Astrocyte (in vitro differentiated cells and primary cell): ENCODE data around the gene ABHD4. TPM values are rescaled to one million over a fixed set of nuclear protein-coding genes. Genes with fewer than 3 reads are reported as not detected.

Source experiments
- DNase-seq: peaks from one replicate; pipeline ENCODE4 v3.0.0-alpha.2; 2010; ENCODE audit warnings: low read depth
- FAIRE-seq: peaks from 2 replicates; lab custom pipeline; 2011; peaks lifted over from hg19 to GRCh38; lab: Jason Lieb, UNC
- H2AFZ ChIP-seq: 2 replicates; pipeline ENCODE4 v1.6.0; 2012; ENCODE audit warnings: low read depth, low read length, inconsistent platforms
- H3K27ac ChIP-seq: 2 replicates; pipeline ENCODE4 v1.5.1; 2011; ENCODE audit warnings: low read depth, low read length, inconsistent platforms
- H3K27me3 ChIP-seq: 2 replicates; pipeline ENCODE4 v1.6.0; 2011; ENCODE audit warnings: low read length, inconsistent platforms; ENCODE audit not compliant: insufficient read depth
- H3K36me3 ChIP-seq: 2 replicates; pipeline ENCODE4 v1.5.1; 2011; ENCODE audit warnings: low read length, inconsistent platforms; ENCODE audit not compliant: insufficient read depth
- H3K4me1 ChIP-seq: 2 replicates; pipeline ENCODE4 v1.5.1; 2011; ENCODE audit warnings: low read length, inconsistent platforms; ENCODE audit not compliant: insufficient read depth
- H3K4me2 ChIP-seq: 2 replicates; pipeline ENCODE4 v1.6.0; 2012; ENCODE audit warnings: low read length, inconsistent platforms
- H3K4me3 ChIP-seq: 2 replicates; pipeline ENCODE4 v1.5.1; 2011; ENCODE audit warnings: low read depth, mild to moderate bottlenecking, low read length, inconsistent platforms; ENCODE audit not compliant: insufficient read depth
- H3K79me2 ChIP-seq: 2 replicates; pipeline ENCODE4 v1.6.0; 2012; ENCODE audit warnings: mild to moderate bottlenecking, low read length, inconsistent platforms; ENCODE audit not compliant: insufficient read depth
- H3K9ac ChIP-seq: 2 replicates; pipeline ENCODE4 v1.6.0; 2012; ENCODE audit warnings: mild to moderate bottlenecking, low read length, inconsistent platforms
- H3K9me3 ChIP-seq: 2 replicates; pipeline ENCODE4 v1.5.1; 2012; ENCODE audit warnings: low read depth, mild to moderate bottlenecking, low read length, inconsistent platforms; ENCODE audit not compliant: insufficient read depth
- H4K20me1 ChIP-seq: 2 replicates; pipeline ENCODE4 v1.6.0; 2012; ENCODE audit warnings: low read length, inconsistent platforms; ENCODE audit not compliant: insufficient read depth
- H3K27ac Mint-ChIP-seq: one replicate; pipeline ENCODE4 v1.8.0; 2021; ENCODE audit warnings: mild to moderate bottlenecking, mixed read lengths; ENCODE audit not compliant: unreplicated experiment
- H3K27me3 Mint-ChIP-seq: one replicate; pipeline ENCODE4 v1.8.0; 2021; ENCODE audit warnings: low read depth, mixed read lengths; ENCODE audit not compliant: unreplicated experiment
- H3K36me3 Mint-ChIP-seq: one replicate; pipeline ENCODE4 v1.8.0; 2021; ENCODE audit warnings: low read depth, mixed read lengths; ENCODE audit not compliant: unreplicated experiment
- H3K4me1 Mint-ChIP-seq: one replicate; pipeline ENCODE4 v1.8.0; 2021; ENCODE audit warnings: low read depth, mixed read lengths; ENCODE audit not compliant: unreplicated experiment
- H3K4me3 Mint-ChIP-seq: one replicate; pipeline ENCODE4 v1.8.0; 2021; ENCODE audit warnings: mild to moderate bottlenecking, moderate library complexity, mixed read lengths; ENCODE audit not compliant: unreplicated experiment
- H3K9me3 Mint-ChIP-seq: one replicate; pipeline ENCODE4 v1.8.0; 2021; ENCODE audit warnings: mild to moderate bottlenecking, mixed read lengths; ENCODE audit not compliant: unreplicated experiment
- CTCF ChIP-seq: IDR thresholded peaks from 2 replicates; pipeline ENCODE4 v1.5.1; 2011; ENCODE audit warnings: low read depth, mild to moderate bottlenecking, inconsistent platforms, low read length, moderate library complexity; ENCODE audit not compliant: insufficient read depth
- EZH2 ChIP-seq: IDR thresholded peaks from 2 replicates; pipeline ENCODE4 v1.6.1; 2012; ENCODE audit warnings: mild to moderate bottlenecking, low read length, inconsistent platforms; ENCODE audit not compliant: insufficient read depth
- total RNA-seq: library from RNA; stranded (reverse); gene quantifications from 2 replicates; pipeline ENCODE4 v1.2.1, GENCODE V29; 2021

Gene ABHD4
- total RNA-seq, 1 donor from 2014 or later = 52.4 TPM

- peaks cover 30% of the 10 kb centered on the region for H3K4me1 ChIP-seq
- Mint-ChIP-seq H3K27ac (peak overlapping the region; percentile 83), H3K9me3 (no peaks in the 10 kb centered on the region), H3K4me3 (no peak overlapping the region), H3K36me3 (peaks cover 5% of the 10 kb centered on the region), H3K27me3 (no peaks in the 10 kb centered on the region), H3K4me1 (peaks cover 25% of the 10 kb centered on the region)
- H3K36me3 ChIP-seq = no peaks in the 10 kb centered on the region
- no peaks in the 10 kb centered on the region for H4K20me1 ChIP-seq
- FAIRE-seq = no peak
- no peak overlapping the region for H3K27ac ChIP-seq
- DNase-seq = no peak
- no peaks in the 10 kb centered on the region for H3K9me3 ChIP-seq
- H3K9ac ChIP-seq = no peak overlapping the region
- no peak overlapping the region for H2AFZ ChIP-seq
- H3K4me3 ChIP-seq = no peak overlapping the region
- TF ChIP-seq CTCF (no peak), EZH2 (no peak)
- H3K27me3 ChIP-seq = no peaks in the 10 kb centered on the region
- H3K4me2 ChIP-seq = no peak overlapping the region
- H3K79me2 ChIP-seq = no peaks in the 10 kb centered on the region
Observed at GRCh38 chr14:22557846-22558220, 40.3 kb upstream of the ABHD4 start.

DNA sequence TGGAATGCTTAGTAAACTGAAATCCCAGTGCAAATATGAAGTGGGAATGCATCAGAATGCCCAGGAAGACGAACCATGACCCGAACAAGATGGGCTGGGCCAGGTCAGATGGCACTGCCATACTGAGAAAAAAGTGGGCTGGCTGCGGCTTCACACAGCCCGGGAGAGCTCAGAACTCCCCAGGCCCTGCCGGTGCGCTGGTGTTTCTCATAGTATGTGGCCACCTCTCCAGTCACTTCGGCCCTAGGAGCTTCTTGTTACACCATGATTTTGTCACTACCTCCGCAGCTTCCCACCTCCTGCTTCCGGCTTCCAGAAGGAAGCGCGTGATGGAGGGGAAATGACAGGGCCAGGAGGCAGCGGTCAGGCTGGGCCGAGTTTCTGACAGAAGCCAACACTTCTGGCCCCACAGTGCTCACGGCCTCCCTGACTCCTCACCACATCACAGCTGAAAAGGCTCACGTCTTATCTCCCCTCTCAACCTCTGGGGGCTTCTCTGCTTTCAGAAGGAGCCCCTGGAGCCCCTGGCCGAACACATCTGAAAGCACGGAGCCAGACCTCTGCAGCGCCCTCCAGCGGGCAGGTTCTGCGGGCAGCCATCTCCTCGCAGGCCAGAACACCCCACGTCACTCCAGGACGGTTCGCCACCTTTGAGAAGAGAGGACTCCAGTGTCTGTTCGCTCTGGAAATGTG lies 39.7 kb upstream of the ABHD4 start:
- Mint-ChIP-seq H3K4me1 (peaks cover 25% of the 10 kb centered on the region), H3K9me3 (no peaks in the 10 kb centered on the region), H3K27ac (no peak overlapping the region), H3K4me3 (no peak overlapping the region), H3K36me3 (peaks cover 5% of the 10 kb centered on the region), H3K27me3 (no peaks in the 10 kb centered on the region)
- no peak for DNase-seq
- H3K4me3 ChIP-seq = no peak overlapping the region
- H3K4me1 ChIP-seq = peaks cover 30% of the 10 kb centered on the region
- no peak overlapping the region for H3K4me2 ChIP-seq
- H4K20me1 ChIP-seq = no peaks in the 10 kb centered on the region
- no peak for FAIRE-seq
- H3K27ac ChIP-seq = no peak overlapping the region
- no peaks in the 10 kb centered on the region for H3K36me3 ChIP-seq
- no peak overlapping the region for H3K9ac ChIP-seq
- no peaks in the 10 kb centered on the region for H3K27me3 ChIP-seq
- no peak overlapping the region for H2AFZ ChIP-seq
- H3K9me3 ChIP-seq = no peaks in the 10 kb centered on the region
- TF ChIP-seq CTCF (no peak), EZH2 (no peak)
- H3K79me2 ChIP-seq = no peaks in the 10 kb centered on the region

DNA sequence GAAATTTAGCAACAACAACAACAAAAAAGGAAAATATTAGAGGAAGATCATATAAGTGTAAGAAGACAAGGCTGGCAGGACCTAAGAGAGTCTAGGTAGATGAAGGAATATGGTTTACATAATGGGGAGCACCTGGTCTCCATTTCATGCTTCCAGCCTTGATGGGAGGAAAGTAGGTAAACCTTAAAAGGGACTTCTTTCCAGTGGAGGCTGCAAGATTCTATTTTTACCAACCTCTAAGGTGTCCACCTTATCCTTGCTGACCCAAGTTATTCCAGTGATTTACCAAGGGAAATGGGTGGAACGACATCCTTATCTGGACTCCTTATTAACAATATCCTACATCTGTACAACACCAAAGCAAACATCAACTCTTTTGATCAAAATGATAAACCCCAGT lies 39.1 kb upstream of the ABHD4 start:
- no peaks in the 10 kb centered on the region for H3K79me2 ChIP-seq
- Mint-ChIP-seq H3K36me3 (peaks cover 5% of the 10 kb centered on the region), H3K27me3 (no peaks in the 10 kb centered on the region), H3K9me3 (no peaks in the 10 kb centered on the region), H3K4me1 (peaks cover 31% of the 10 kb centered on the region), H3K4me3 (no peak overlapping the region), H3K27ac (no peak overlapping the region)
- no peak for FAIRE-seq
- no peaks in the 10 kb centered on the region for H3K27me3 ChIP-seq
- H3K27ac ChIP-seq = no peak overlapping the region
- H3K4me1 ChIP-seq = peaks cover 30% of the 10 kb centered on the region
- no peak for DNase-seq
- H3K9me3 ChIP-seq = no peaks in the 10 kb centered on the region
- no peak overlapping the region for H3K9ac ChIP-seq
- H3K4me3 ChIP-seq = no peak overlapping the region
- peaks cover 5% of the 10 kb centered on the region for H3K36me3 ChIP-seq
- no peak for TF ChIP-seq CTCF
- no peak for TF ChIP-seq EZH2
- H4K20me1 ChIP-seq = no peaks in the 10 kb centered on the region
- no peak overlapping the region for H2AFZ ChIP-seq
- H3K4me2 ChIP-seq = no peak overlapping the region
